ENCODE results near the gene UBP1. TPM values are rescaled to one million over a fixed set of nuclear protein-coding genes. Genes with fewer than 3 reads are reported as not detected.
A peak's percentile ranks its signal among the peaks of the same experiment; 100 is the strongest.

Gene UBP1
- total and polyA plus RNA-seq, 9 of the 15 experiments (the other 6 are each of a cell fraction or from before 2014, with no cell fraction given), result 13.6 to 143 (median 79.6) TPM

- TF ChIP-seq MED1 (CRISPR knock-in tag; IDR thresholded peaks at IDR 0.05; ENCODE audit: borderline replicate concordance) (no peak), NR4A1 (CRISPR knock-in tag; IDR thresholded peaks at IDR 0.05) (no peak), NR4A1 (tag; IDR thresholded peaks at IDR 0.05) (no peak; the same call in 1 of the 2 replicates), E2F4 (CRISPR knock-in tag; IDR thresholded peaks at IDR 0.05; ENCODE audit: low read depth) (peak; percentile 71; the same call in 1 of the 2 replicates)
Measured at GRCh38 chr3:33440328-33441224, at the start of gene UBP1 (continued).

GRCh38 chr3:33488683-33489082, 48.5 kb upstream of the UBP1 start:
- ATAC-seq (no peak), DNase-seq (ENCODE audit: extremely low read depth in 1 of 4, low spot score in 3 of 4) (no peak), FAIRE-seq (no peak)
- 15% methylated on average over 1 of the region's 1 CpG for WGBS (ENCODE audit: insufficient coverage, low coverage, missing lambda C conversion rate)
- CTCF ChIA-PET (ENCODE audit: low intra/inter-chr PET ratio), result no interaction called here
- intact Hi-C loops (cut with micrococcal nuclease), result no loop called here
- Histone ChIP-seq H3K4me2 (ENCODE audit: insufficient read depth, low read length) (no peak overlapping the region), H3K36me3 (ENCODE audit: control insufficient read depth, insufficient read depth, low read length) (no peaks in the 10 kb centered on the region), H3K27ac (ENCODE audit: extremely low read depth, low read depth, low read length) (no peak overlapping the region), H4K20me1 (replicated peaks; ENCODE audit: control insufficient read depth, insufficient read depth, low read length) (no peaks in the 10 kb centered on the region), H3K79me2 (ENCODE audit: control insufficient read depth, insufficient read depth, low read length) (no peaks in the 10 kb centered on the region), H3K9me1 (ENCODE audit: control insufficient read depth, insufficient read depth, low read length) (no peaks in the 10 kb centered on the region), H3K4me3 (no peak overlapping the region), H2AFZ (ENCODE audit: low read depth, low read length) (no peak overlapping the region), H3K9ac (ENCODE audit: insufficient read depth in 1 of 2, low read depth in 2 of 2, low read length in 2 of 2) (no peak overlapping the region), H3K9me3 (replicated peaks; ENCODE audit: control insufficient read depth, insufficient read depth, low read depth, low read length) (no peaks in the 10 kb centered on the region), H3K27me3 (ENCODE audit: control insufficient read depth in 2 of 2, insufficient read depth in 2 of 2, low read length in 2 of 2) (no peaks in the 10 kb centered on the region), H3K4me1 (replicated peaks in 1 of 2; ENCODE audit: control insufficient read depth in 2 of 2, insufficient read depth in 2 of 2, low read length in 2 of 2) (peaks cover 4 to 7% of the 10 kb centered on the region in 2 experiments; a peak in 4 of 5 replicates)
- no peak for TF ChIP-seq E2F8 (IDR thresholded peaks at IDR 0.05; ENCODE audit: low read depth, partially characterized antibody)
- TF ChIP-seq DLX4 (CRISPR knock-in tag; IDR thresholded peaks at IDR 0.05), result no peak
- POLR2A ChIA-PET, result interaction anchor here (0.9 kb wide), 1 partner anchor 8 kb away, joined by 3 read pairs; no protein-coding TSS in a partner anchor
- in situ Hi-C loops (cut with MboI), result no loop called here
- no TSS peak for BruUV-seq (replicated peaks)
